H9 (cell line): Measurements from ENCODE around the gene BMP7. TPM values are rescaled to one million over a fixed set of nuclear protein-coding genes. Genes with fewer than 3 reads are reported as not detected.

Experiments
- DNase-seq: peaks from one replicate; pipeline ENCODE4 v3.0.0-alpha.2; 2017
- H2AFZ ChIP-seq: one replicate; pipeline ENCODE4 v1.6.1; 2013; ENCODE audit warnings: mild to moderate bottlenecking, low read length, control low read depth, moderate library complexity
- H2AK5ac ChIP-seq: 2 replicates; pipeline ENCODE4 v1.6.1; 2013; ENCODE audit warnings: low read length, control low read depth, mixed read lengths; ENCODE audit not compliant: insufficient read length
- H2BK120ac ChIP-seq: one replicate; pipeline ENCODE4 v1.6.1; 2013; ENCODE audit warnings: low read depth, mild to moderate bottlenecking, low read length, control low read depth, inconsistent platforms; ENCODE audit not compliant: poor library complexity, severe bottlenecking
- H2BK12ac ChIP-seq: 2 replicates; pipeline ENCODE4 v1.6.1; 2013; ENCODE audit warnings: low read length, control low read depth, mixed read lengths, low read depth; ENCODE audit not compliant: insufficient read length
- H2BK15ac ChIP-seq: 2 replicates; pipeline ENCODE4 v1.6.1; 2013; ENCODE audit warnings: low read depth, low read length, control low read depth
- H2BK20ac ChIP-seq: one replicate; pipeline ENCODE4 v1.6.1; 2013; ENCODE audit warnings: low read depth, mild to moderate bottlenecking, low read length, control low read depth, inconsistent platforms; ENCODE audit not compliant: poor library complexity, severe bottlenecking
- H2BK5ac ChIP-seq: 2 replicates; pipeline ENCODE4 v1.6.1; 2013; ENCODE audit warnings: low read length, control low read depth, mixed read lengths; ENCODE audit not compliant: insufficient read length
- H3K14ac ChIP-seq: 2 replicates; pipeline ENCODE4 v1.6.1; 2013; ENCODE audit warnings: low read length, control low read depth; ENCODE audit not compliant: insufficient read depth
- H3K18ac ChIP-seq: 2 replicates; pipeline ENCODE4 v1.6.1; 2013; ENCODE audit warnings: low read depth, mild to moderate bottlenecking, mixed read lengths, low read length, control low read depth; ENCODE audit not compliant: insufficient read length
- H3K23ac ChIP-seq: 2 replicates; pipeline ENCODE4 v1.6.1; 2013; ENCODE audit warnings: low read length, control low read depth, mixed read lengths, low read depth; ENCODE audit not compliant: insufficient read length
- H3K23me2 ChIP-seq: 2 replicates; pipeline ENCODE4 v1.6.1; 2013; ENCODE audit warnings: low read depth, mild to moderate bottlenecking, mixed read lengths, low read length, control low read depth; ENCODE audit not compliant: insufficient read length, poor library complexity, severe bottlenecking
- H3K27ac ChIP-seq: 2 replicates; pipeline ENCODE4 v1.5.1; 2013; ENCODE audit warnings: low read length, control low read depth, mixed read lengths, low read depth; ENCODE audit not compliant: insufficient read length
- H3K27me3 ChIP-seq: 2 replicates; pipeline ENCODE4 v1.6.1; 2013; ENCODE audit warnings: low read length, control low read depth, inconsistent platforms; ENCODE audit not compliant: insufficient read depth
- H3K4ac ChIP-seq: 2 replicates; pipeline ENCODE4 v1.6.1; 2013; ENCODE audit warnings: low read depth, mild to moderate bottlenecking, control low read depth, inconsistent platforms, low read length, moderate library complexity
- H3K4me1 ChIP-seq: 2 replicates; pipeline ENCODE4 v1.6.1; 2013; ENCODE audit warnings: low read length, control low read depth, inconsistent platforms; ENCODE audit not compliant: insufficient read depth
- H3K4me2 ChIP-seq: 2 replicates; pipeline ENCODE4 v1.6.1; 2013; ENCODE audit warnings: low read length, control low read depth, mixed read lengths; ENCODE audit not compliant: insufficient read length, insufficient read depth
- H3K56ac ChIP-seq: 2 replicates; pipeline ENCODE4 v1.6.1; 2013; ENCODE audit warnings: low read depth, mild to moderate bottlenecking, mixed read lengths, low read length, control low read depth; ENCODE audit not compliant: insufficient read length
- H3K79me1 ChIP-seq: 2 replicates; pipeline ENCODE4 v1.6.1; 2013; ENCODE audit warnings: low read depth, mild to moderate bottlenecking, moderate library complexity, low read length, control low read depth, inconsistent platforms; ENCODE audit not compliant: insufficient read depth, poor library complexity, severe bottlenecking
- H3K79me2 ChIP-seq: 2 replicates; pipeline ENCODE4 v1.6.1; 2013; ENCODE audit warnings: low read length, control low read depth, inconsistent platforms; ENCODE audit not compliant: insufficient read depth
- H3K9ac ChIP-seq: 2 replicates; pipeline ENCODE4 v1.6.1; 2013; ENCODE audit warnings: low read length, control low read depth, mixed read lengths; ENCODE audit not compliant: insufficient read length; ENCODE audit errors: extremely low read depth
- H3K9me3 ChIP-seq: one replicate; pipeline ENCODE4 v1.6.1; 2013; ENCODE audit warnings: low read depth, low read length, inconsistent platforms; ENCODE audit not compliant: control insufficient read depth
- H3T11ph ChIP-seq: one replicate; pipeline ENCODE4 v1.6.1; 2013; ENCODE audit warnings: mild to moderate bottlenecking, low read length, control low read depth, inconsistent platforms
- H4K20me1 ChIP-seq: one replicate; pipeline ENCODE4 v1.6.1; 2013; ENCODE audit not compliant: control insufficient read depth, insufficient read length, insufficient read depth
- H4K5ac ChIP-seq: 2 replicates; pipeline ENCODE4 v1.6.1; 2013; ENCODE audit warnings: low read depth, mild to moderate bottlenecking, mixed read lengths, low read length, control low read depth; ENCODE audit not compliant: insufficient read length
- H4K8ac ChIP-seq: replicated peaks from 2 replicates; pipeline ENCODE4 v1.6.1; 2013; ENCODE audit warnings: low read length, control low read depth, mixed read lengths, low read depth; ENCODE audit not compliant: insufficient read length
- H4K91ac ChIP-seq: 2 replicates; pipeline ENCODE4 v1.6.1; 2013; ENCODE audit warnings: low read depth, mild to moderate bottlenecking, moderate library complexity, mixed read lengths, low read length, control low read depth; ENCODE audit not compliant: insufficient read length
- H3K27ac Mint-ChIP-seq, 3 experiments: 2 replicates in 2 of 3; 3 replicates in 1 of 3; pipeline ENCODE4 v1.8.0; 2020 to 2021; ENCODE audit warnings: mixed read lengths in 3 of 3, mild to moderate bottlenecking in 1 of 3, moderate library complexity in 1 of 3
- H3K27me3 Mint-ChIP-seq: 2 replicates; pipeline ENCODE4 v1.8.0; 2021; ENCODE audit warnings: low read depth, mild to moderate bottlenecking, moderate library complexity, mixed read lengths
- H3K36me3 Mint-ChIP-seq, 3 experiments: 2 replicates in 2 of 3; 3 replicates in 1 of 3; pipeline ENCODE4 v1.8.0; 2020 to 2021; ENCODE audit warnings: low read depth in 3 of 3, mixed read lengths in 3 of 3; ENCODE audit not compliant: insufficient read depth in 1 of 3
- H3K4me1 Mint-ChIP-seq, 2 experiments: 2 replicates each; pipeline ENCODE4 v1.8.0; 2020; ENCODE audit warnings: mixed read lengths in 2 of 2
- H3K4me3 Mint-ChIP-seq, 2 experiments: 2 replicates in 1 of 2; 3 replicates in 1 of 2; pipeline ENCODE4 v1.8.0; 2020 to 2021; ENCODE audit warnings: mild to moderate bottlenecking in 2 of 2, mixed read lengths in 2 of 2, moderate library complexity in 1 of 2
- H3K9me3 Mint-ChIP-seq, 2 experiments: 2 replicates in 1 of 2; 3 replicates in 1 of 2; pipeline ENCODE4 v1.8.0; 2020; ENCODE audit warnings: mild to moderate bottlenecking in 2 of 2, mixed read lengths in 2 of 2, moderate library complexity in 1 of 2
- CTCF ChIP-seq: fragments of 200-600 bp; sonication (generic); conservative IDR thresholded peaks from 3 replicates; pipeline ENCODE4 v1.8.0; 2021; ENCODE audit warnings: antibody characterized with exemption, mild to moderate bottlenecking
- WGBS: extraction: QIAGEN DNeasy Blood & Tissue Kit; methylation state at CpG from one replicate; pipeline ENCODE4 v1.1.7; 2013; ENCODE audit warnings: missing lambda C conversion rate, low lambda C conversion rate, mixed read lengths; ENCODE audit not compliant: insufficient read length; ENCODE audit errors: extremely low coverage; 5-methylcytosine and 5-hydroxymethylcytosine counted together
- total RNA-seq: library from RNA; stranded (reverse); gene quantifications from 2 replicates; pipeline ENCODE4 v1.2.1, GENCODE V29; 2021

The BMP7 gene
- total RNA-seq, 1 experiment from 2014 or later: 17.7 TPM

GRCh38 chr20:57211908-57212533 lies 54.4 kb downstream of the BMP7 start:
- no peak overlapping the region for H4K91ac ChIP-seq
- H3K79me2 ChIP-seq: no peaks in the 10 kb centered on the region
- H3K14ac ChIP-seq: peak overlapping the region; percentile 84
- no peak overlapping the region for H3K27ac ChIP-seq
- H3K36me3 Mint-ChIP-seq: peaks cover under 1 to 7% (median 5%) of the 10 kb centered on the region in 3 experiments; a peak in 5 of 7 replicates
- H3K23ac ChIP-seq: no peak overlapping the region
- DNase-seq: no peak
- no peaks in the 10 kb centered on the region for H4K20me1 ChIP-seq
- H2BK15ac ChIP-seq: no peak overlapping the region; the same call in 1 of the 2 replicates
- peaks cover 6% of the 10 kb centered on the region in 2 experiments for H3K9me3 Mint-ChIP-seq
- peaks cover 28 to 41% of the 10 kb centered on the region in 2 experiments for H3K4me1 Mint-ChIP-seq
- no peak overlapping the region for H3K9ac ChIP-seq
- no peak overlapping the region for H2AFZ ChIP-seq
- no peak overlapping the region for H3T11ph ChIP-seq
- no peaks in the 10 kb centered on the region for H3K79me1 ChIP-seq
- peak overlapping the region in 2 of 3 experiments; percentile 94 to 95; a peak in 4 of 7 replicates for H3K27ac Mint-ChIP-seq
- H2BK5ac ChIP-seq: no peak overlapping the region
- H3K4me3 Mint-ChIP-seq: peak overlapping the region; percentile 46
- no peaks in the 10 kb centered on the region for H3K27me3 ChIP-seq
- no peak overlapping the region for H2BK12ac ChIP-seq
- H3K4ac ChIP-seq: no peak overlapping the region
- H3K4me1 ChIP-seq: peaks cover 4% of the 10 kb centered on the region; the same call in 1 of the 2 replicates
- peaks cover 19% of the 10 kb centered on the region for H3K27me3 Mint-ChIP-seq
- H3K4me2 ChIP-seq: peak overlapping the region; percentile 18
- H2BK120ac ChIP-seq: no peak overlapping the region
- H2AK5ac ChIP-seq: no peak overlapping the region
- WGBS: no CpG with 5 or more reads among the region's 25 CpGs
- no peak overlapping the region for H4K5ac ChIP-seq
- TF ChIP-seq CTCF: no peak
- no peak overlapping the region for H3K56ac ChIP-seq
- H3K18ac ChIP-seq: peak overlapping the region; percentile 34
- H4K8ac ChIP-seq: no peak overlapping the region
- no peaks in the 10 kb centered on the region for H3K9me3 ChIP-seq
- no peaks in the 10 kb centered on the region for H3K23me2 ChIP-seq
- no peak overlapping the region for H2BK20ac ChIP-seq
